GM19193 (cell line): Measurements from ENCODE around the gene PARVG.

Experiments used
- POLR2A ChIP-seq: IDR thresholded peaks from 4 replicates; pipeline ENCODE4 v1.6.1; 2011; ENCODE audit not compliant: insufficient read depth, insufficient read length; ENCODE audit errors: extremely low read depth

PARVG gene

DNA sequence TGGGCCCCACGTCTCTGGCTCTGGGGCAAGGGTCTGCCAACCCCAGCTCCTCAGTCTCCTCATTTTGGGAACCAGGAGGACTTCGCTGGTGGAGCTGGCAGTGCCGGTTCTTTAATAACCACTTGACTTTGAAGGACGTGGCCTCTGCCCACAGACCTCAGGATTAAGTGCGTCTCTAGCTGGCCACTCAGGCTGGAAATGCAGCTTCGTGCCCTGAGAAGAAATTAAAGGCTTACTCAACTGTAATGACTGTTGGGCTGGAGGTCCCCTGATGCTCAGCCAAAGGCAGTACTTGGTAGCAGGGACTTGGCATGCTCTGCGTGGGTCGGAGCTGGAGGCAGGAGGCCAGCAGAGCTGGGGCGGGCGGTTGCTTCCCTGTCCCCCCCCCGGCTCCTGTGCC lies 16.7 kb upstream of the PARVG start:
- no peak for TF ChIP-seq POLR2A

DNA sequence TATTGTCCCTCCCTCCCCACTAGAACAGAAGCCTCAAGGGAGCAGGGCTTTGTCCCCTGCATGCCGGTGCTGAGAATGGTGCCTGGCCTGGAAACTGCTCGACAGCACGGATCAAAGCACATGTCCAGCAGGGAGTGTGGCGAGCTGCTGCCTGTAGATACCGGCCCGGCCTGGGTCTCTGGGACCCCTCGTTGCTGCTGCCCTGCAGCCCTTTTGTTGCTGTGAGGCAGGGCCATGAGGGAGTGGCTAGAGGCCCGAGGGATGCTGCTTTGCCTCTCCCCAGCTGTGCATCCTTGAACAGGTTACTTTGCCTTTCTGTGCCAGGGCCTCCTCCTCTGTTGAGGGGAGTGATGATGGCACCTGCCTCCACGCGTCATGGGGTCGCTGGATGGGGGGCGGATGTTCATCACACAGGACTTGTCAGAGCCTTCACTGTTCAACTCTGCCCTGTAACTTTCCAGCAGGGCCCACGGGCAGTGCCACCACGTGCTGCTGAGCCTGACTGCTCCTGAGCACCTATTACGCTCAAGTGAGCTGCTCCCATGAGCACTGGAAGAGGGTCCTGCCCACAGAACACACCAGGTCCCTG lies 15.3 kb upstream of the PARVG start:
- no peak for TF ChIP-seq POLR2A

DNA sequence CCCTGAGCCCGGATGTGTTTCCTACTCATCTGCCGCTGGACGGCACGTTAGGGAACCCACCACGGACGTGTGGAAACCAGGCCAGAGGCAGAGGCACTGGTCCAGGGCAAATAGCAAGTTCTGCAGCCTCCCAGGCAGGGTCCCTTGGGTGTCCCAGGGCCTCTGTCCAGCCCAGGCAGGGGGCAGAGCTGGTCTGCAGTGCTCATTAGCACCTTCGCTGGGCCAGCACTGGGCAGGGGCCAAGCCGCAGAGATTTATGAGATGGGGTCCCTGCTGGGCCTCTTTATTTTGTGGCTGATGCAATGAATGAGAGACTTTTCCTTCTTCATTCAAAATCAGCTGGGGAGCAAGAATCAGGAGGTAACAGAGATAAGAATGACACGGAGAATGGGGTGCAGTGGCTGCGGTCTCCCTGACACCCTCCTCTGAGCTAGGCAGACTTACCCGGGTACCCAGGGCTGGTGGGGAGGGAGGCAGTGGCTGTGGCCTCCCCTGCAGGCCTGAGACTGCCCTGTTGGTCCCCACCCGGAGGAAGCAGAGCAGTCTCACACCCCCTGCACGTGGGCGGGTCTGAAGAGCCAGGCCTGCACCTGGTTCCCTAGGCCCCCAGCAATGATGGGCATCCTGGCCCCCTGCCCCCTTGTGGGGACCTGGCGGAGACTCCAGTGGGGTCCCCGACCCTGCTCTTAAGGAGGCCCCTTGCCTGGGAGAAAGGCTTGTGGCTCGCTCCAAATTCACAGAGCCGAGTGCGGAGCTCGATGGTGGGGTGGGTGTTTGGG lies 14.0 kb upstream of the PARVG start:
- TF ChIP-seq POLR2A = no peak

DNA sequence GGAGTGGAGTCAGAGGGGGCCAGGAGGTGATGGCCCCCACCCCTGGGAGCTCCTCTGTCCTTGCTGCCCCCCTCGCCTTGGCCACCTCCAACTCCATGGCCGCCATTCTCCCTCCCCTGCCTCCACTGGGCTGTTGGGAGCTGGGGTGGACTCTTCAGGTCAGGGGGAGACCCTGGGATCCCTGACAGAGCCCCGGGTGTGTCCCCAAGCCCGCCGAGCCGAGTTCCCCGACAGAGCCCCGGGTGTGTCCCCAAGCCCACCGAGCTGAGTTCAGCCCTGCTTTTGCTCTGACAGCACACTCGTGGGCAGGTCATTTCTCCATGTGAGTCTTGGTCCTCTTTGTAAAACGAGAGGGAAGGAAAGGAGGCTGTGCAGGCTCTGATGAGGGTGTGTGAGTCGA lies 13.2 kb upstream of the PARVG start:
- TF ChIP-seq POLR2A = no peak

DNA sequence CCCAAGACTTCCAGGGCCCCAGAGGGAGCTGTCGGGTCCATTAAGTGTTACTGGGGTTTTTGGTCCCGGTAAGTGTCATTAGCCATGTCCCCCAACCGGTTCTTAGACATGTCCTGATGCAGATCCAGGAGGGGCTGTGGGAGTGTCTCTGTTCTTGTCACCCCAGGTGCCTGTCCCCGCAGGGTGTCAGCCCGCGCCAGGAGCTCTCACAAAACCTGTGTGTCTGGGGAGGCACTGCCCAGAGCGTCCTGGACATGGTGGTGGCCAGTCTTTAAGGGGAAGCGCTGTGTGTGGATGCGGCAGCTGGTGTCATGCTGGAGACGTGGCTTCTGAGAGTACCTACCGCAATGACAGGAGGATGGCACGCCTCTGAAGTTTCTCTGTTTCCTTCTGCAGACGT lies 12.5 kb upstream of the PARVG start:
- TF ChIP-seq POLR2A = no peak

DNA sequence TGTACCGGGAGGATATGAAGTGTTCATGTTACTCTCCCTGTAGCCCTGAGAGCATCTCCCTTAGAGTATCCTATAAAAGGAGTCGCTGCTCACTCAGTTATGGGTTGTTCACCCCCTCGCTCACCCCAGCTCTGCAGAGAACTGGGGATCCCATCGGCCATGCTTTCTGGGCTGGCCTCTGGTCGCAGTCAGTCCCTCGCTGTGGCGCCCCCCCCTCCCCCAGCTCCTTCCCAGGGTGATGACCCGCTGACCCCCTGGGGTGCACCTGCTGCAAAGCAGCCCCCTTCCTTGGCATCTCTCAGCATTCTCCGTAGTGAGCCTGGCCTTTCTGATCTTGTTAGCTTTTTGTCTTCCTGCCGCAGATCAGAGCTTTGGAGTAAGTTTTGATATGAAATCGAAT lies 10.3 kb upstream of the PARVG start:
- TF ChIP-seq POLR2A = no peak

DNA sequence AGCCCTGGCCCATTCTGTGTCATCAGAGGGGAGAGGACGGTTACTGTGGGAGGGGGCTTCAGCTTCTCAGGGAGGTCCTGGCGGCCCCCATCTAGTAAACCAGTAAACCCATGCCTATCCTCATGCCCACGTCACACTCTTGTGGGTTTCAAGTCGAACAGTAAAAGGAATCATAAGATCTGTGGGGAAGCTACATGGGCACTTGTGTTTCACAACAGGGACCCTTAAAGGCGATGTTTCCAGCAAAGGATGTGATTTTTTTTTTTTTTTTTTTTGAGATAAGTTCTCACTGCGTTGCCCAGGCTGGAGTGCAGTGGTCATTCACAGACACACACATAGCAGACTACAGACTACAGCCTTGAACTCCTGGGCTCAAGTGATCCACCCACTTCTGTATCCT lies 9.2 kb upstream of the PARVG start:
- TF ChIP-seq POLR2A = no peak

DNA sequence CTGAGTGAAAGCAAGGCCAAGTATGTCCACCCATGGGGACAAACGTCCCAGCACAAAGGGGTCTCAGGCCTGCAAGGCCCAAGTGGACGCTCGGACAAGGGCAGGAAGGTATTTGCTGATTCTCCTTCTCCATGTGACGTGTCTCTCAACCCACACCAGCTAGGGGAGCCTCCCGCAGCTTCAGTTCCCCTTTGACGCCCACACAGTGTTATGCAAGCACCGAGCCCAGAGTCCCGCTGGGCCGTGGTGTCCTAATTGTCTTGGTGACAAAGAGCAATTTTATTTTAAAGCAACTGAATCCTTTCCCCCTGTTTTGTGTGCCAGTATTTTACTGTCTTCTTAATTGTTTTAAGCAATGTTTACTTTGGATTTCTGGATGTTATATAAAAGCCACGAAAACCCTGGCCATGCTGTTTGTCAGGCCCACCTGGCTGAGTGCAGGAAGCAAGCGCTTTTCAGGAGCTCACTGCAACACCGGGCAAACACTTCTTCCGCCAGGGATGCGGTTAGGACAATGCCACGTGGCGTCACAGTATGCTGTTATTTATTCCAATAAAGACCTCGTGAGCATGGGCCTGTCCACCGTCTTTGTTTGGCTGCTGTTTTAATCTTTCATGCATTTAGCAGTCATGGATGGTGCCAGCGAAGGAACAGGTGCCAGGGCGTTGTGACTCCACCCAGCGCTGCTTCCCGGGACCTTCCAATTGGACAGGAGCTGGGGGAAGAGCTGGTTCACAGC lies 8.2 kb upstream of the PARVG start:
- TF ChIP-seq POLR2A = no peak

DNA sequence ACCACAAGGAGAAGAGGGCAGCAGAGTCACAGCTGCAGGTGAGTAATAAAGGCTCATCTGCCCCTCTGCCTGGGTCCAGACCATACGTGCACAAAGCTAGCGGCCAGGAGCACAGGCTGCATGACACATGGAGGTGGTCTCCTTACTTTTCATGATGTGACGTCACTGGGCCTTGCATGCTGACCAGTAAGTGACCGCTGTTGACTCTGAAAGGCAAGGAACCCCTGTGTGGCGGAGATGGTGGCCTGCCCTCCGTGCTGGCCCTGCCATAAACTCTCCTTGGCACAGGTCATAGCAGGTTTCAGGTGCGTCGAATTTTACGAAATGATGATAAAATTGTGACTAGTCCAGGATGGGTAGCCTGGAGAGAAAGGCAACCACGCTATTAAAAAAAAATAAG lies 7.6 kb upstream of the PARVG start:
- no peak for TF ChIP-seq POLR2A

DNA sequence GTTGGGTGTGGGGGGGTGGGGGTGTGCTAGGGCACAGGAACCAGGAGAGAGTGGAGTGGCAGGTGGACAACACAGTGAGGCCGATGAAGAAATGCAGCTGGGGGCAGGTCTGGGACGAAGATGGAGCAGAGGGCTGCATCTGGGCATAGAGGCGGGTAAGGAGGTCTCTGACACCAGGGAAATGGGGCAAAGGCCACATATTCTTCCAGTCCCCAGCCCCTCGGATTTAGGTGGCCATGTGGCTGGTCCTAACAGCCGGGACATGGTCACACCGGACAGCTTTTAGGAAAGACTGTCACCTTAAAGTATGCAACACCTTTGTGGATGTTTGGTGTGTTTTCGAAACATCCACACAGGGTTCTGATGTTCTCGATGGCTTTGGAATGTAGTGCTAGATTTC lies 5.0 kb upstream of the PARVG start:
- no peak for TF ChIP-seq POLR2A

DNA sequence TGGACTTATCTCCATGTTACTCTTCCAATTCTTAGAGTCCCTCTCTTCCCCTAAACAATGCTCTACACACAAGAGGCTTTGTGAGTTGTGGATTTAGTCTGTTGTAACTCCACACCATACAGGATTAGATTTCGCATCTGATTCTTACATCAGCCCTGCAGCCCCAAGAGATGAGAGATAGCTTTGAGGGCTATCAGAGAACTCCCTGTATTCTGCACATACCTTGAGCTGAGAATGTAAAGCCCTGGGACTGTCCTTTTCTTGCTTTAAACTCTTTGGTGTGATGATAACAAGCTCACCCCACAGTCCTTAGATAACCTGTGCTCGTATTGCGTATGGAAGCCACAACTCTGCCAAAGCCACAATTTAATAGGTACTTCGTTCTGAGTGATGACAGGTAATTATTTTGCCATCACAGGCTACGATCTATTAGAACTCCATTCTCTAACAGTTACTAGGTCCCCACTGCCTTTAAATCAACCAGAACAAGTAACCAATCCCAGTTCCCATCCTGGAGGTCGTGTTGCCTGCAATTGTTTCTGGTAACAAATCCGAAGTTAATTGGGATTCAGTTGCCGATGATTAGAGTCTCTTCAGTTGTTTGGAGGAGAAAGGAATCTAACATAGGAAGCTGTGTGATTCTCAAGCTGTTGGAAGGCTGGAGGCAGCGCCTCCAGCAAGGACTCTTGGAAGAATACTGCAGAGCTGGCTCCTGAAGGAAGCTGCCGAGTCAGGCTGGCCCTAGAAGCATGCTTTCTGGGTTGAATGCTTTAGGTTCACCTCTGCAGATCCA lies 1.3 kb upstream of the PARVG start:
- TF ChIP-seq POLR2A = no peak

DNA sequence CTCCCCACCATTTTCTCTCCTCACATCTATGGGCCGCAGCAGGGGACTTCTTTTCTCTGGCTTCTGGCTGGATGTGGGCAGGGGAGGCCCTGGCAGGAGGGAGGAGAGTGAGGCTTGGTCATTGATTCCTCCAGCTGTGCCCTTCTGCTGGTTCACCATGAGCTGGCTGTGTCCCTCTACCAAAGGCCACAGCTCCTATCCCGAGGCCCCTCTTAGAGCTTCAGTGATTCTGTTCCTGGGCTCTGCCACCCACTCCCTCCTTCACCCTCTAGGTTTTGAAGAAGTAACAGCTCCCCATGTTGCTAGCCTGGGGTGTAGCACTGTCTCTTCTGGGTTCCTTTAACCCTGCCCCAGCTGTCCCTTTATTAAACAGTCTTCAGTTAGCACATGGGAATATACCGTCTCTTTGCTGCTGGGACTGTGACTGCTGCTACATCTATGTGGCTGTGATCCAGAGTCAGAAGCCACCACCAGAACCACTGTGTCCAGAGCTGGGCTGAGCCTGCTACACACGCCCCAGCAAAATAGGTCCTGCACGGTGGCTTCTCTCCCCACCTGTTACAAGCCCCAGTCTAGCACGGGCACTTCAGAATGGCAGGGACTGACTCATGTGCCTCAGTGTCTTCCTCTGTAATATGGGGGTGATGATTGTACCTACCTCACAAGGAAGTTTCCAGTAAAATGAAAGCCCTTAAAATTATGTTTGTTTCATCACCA lies 578 bp upstream of the PARVG start:
- TF ChIP-seq POLR2A = no peak

DNA sequence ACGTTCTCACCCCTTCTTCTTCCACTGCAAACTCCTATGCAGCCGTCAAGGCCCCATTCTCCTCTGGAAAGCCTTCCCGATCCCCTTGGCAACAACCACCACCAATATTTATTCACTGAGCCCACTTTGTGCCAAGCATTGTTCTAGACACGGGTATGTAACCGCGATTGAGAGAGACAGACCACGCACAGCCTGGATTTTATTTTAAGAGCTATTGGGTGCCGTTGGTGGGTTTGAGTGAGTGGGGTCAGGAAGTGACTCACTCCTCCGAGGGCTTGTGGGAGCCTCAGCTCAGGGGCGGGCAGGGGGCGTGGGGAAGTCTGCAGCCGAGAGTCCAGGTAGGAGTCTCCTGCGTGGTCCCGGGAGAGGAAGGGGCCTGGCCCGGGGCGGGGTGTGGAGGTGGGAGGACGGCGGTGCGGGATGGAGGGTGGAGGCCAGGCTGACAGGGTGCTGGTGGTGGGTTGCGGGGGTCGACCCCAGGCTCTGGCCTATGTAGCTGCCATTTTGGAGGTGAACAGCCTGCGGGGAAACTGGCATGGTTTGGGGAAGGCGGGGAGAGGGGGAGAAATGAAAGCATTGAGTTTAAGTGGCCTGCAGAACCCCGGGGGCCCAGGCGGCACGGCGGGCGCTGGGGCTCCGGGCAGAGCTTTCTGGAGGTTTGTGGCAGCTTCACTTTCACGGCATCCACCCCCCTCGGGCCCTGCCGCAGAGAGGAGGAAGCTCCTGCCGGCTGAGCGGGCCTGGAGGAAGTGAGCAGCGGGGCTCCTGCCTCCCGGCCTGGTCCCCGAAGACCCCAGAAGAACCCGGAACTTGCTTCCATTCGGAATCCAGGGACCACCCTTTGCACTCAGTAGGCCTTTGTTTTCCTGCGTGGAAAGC lies 547 bp downstream of the PARVG start:
- TF ChIP-seq POLR2A = peak; percentile 48

DNA sequence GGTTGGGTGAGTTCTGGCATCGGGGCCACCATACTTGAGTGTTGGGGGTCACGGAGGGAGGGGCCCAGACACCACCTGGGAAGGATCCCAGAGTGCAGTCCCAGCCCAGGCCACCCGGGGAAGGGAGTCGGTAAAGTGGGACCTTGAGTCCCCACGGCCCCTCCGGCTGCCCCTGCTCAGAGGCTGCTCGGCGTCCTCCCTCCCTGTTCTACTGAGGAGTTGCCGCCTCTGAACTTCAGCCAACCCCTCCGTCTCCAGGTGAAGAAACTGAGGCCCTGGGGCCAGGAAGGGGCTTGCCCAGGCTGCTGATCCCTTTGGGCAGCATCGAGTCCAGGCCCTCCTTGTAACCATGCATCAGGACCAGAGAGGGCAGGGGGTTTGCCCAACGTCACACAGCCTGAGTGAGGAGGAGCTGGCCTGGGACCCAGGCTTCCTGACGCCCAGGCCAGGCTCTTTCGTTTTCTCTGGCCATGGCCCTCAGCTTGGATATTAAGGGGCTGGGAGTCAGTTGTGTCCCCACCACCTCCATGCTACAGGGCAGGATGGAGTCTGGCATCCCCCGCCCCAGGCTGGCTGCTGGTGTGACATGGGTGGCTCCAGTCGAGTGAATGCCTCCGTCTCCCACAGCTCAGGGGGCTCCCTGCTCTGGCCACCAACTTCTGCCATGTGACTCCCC lies 1.3 kb downstream of the PARVG start:
- TF ChIP-seq POLR2A = no peak
